Stimulated activated CD4-positive, alpha-beta T cell treated with anti-CD3 and anti-CD28 coated beads, Interleukin-2, amount 100 ng/mL, for 48 hours (primary cell): ENCODE measurements around the gene VPS33B.
"Not testable (repeated sequence)": the region's sequence is repeated elsewhere in the genome, so short reads cannot be mapped to it uniquely, and the experiment has no call there.

Experiments
- DNase-seq, 2 donors: peaks; one replicate each; pipeline ENCODE4 v3.0.0-alpha.2; 2020

The VPS33B gene

DNA sequence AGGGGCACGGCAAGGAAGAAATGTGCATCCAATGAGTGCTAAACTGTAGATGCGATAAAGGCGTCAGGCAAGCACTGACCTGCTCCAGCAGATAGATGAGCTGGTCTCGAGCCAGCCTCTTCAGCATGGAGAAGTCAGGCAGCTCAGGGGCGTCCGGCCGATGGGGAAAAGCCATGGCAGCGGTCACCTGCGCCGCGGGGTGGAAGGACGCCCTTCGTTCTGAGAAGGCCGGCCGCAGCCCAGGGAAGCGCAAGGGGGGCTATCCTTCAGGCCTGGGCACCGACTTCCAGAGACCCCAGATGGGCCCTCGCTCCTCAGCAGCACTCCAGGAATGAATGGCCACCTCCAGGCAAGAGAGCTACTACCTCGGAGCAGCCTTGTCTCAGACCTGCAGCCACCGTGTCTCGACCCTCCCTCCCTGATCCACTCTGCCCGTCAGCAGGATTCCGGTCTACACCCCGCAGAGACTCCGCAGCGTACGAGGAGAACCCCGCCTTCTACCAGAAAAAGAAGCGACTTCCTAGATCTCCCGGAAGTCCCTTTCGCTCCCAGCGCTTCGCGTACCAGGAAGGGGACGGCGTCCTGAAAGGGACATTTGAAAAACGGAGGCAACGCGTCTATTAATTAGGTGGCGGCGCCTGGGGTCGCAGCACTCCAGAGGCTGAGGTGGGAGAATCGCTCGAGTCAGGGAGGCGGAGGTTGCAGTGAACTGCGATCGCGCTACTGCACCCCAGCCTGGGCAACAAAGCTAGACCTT, at the start of gene VPS33B:
Gene VPS33B, minus strand, starts transcription at position 520 of the 757 bp plus-strand sequence. Its CDS starts 345 bp downstream, at position 175.
- peak; percentile 70 to 72 for DNase-seq

DNA sequence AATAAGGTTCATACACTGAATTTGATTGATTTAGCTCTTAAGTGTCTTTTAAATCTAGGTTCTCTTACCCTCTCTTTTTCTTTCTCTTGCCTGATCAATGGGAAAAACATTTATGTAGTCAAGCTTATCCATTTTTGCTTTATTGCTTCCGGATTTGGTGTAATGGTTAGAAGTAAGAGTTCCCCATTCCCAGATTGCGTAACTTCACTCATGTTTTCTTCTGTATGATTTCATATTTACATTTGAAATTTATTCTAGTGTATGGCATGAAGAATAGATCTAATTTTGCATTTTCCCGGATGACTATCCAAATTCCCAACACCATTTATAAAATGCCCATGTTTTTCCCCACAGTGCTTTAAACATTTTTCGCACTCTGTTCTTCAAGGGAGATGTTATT, 49.8 kb upstream of the VPS33B start:
- DNase-seq = no peak

DNA sequence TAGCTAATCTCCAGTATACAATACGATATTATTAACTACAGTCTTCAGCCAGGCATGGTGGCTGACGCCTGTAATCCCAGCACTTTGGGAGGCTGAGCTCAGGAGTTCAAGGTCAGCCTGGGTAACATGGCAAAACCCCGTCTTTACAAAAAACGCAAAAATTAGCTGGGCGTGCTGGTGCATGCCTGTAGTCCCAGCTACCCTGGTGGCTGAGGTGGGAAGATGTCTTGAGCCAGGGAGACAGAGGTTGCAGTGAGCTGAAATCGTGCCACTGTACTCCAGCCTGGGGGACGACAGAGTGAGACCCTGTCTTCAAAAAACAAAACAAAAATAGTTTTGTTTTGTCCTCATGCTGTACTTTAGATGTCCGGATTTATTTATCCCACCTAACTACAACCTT, 48.5 kb upstream of the VPS33B start:
- no peak for DNase-seq

DNA sequence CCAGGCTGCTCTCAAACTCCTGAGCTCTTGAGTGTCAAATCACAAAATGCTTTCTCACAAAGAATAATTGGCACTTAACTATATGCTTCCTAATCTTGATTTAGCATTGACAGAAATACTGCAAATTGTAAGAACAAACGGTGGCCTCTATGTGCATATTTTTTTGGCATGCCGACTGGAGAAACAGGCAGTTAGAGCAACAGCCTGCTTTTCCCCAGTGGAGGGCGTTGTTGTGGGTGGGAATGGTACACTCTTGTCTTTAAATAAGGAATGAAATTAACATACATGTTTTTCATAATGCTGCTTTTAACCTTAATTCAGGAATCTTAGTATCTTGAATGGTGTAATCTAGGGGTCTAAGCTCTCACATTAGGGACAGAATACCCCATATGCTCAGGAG, 46.6 kb upstream of the VPS33B start:
- no peak for DNase-seq

DNA sequence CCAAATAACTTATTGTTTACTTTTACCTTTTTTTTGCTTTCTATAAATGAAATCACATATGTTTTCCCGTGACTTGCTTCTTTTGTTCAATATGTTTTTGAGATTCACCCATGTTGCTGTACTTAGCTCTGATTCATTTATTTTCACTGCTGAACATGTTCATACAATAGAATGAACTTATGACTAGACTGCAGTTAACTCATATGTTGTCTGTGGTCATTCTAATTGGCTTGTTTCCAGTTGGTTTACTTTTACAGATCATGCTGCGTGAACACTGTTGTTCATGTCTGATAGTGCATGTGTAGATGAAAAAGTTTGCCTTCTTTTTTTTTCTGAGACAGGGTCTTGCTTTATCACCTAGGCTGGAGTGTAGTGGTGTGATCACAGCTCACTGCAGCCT, 46.0 kb upstream of the VPS33B start:
- no peak for DNase-seq

DNA sequence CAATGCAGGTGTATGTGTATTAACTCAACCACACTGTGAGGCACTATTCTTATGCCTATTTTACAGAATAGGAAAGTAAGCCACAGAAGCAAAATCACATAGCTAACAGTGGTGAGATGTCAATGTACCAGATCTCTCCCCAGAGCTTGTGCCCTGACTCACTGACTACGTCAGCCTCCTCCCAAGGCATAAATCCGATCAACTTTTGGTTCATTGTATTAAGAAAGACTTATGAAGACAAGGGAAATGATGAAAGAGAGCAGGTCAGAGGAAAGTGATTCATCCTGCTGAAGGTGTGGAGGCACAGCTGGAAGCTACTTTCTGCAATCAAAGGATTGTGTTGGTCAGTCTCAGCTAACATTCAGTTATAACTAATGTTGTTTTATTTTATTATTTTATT, 44.6 kb upstream of the VPS33B start:
- DNase-seq = no peak

DNA sequence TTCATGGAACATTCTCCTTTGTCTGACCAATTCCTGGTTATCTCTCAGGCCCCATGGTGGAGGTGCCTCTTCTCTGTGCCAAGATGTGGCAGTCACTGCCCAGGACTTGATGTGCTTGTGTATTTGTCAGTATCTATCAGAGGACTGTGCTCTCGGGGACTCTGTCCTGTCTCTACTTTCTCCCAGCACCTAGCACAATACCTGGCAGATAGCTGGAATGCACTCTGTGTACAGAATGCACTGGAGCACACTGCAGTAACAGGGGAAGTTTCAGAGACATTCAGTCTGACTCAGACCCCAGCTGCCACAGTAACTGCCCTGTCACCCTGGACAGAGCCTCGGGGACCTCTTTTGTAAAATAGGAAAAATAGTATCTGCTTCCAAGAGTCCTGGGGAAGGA, 43.1 kb upstream of the VPS33B start:
- no peak for DNase-seq

DNA sequence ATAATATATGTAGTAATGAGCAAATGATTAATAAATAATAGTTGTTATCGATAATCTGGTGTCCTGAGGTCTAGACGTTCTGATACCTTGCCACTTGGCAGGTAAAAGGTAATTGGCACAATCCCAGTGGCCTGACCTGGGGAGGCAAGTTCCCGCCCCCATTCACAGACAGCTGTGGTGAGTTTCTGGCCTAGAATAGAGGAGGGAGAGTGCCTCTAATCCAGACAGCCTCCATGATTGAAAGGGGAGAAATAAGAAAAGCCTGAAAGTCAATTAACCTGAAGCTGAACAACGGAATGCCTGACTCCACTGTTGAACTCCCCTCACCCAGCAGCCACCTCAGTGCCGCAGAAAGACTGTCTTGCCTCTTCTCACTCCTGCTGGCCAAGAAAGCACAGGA, 39.6 kb upstream of the VPS33B start:
- no peak for DNase-seq

DNA sequence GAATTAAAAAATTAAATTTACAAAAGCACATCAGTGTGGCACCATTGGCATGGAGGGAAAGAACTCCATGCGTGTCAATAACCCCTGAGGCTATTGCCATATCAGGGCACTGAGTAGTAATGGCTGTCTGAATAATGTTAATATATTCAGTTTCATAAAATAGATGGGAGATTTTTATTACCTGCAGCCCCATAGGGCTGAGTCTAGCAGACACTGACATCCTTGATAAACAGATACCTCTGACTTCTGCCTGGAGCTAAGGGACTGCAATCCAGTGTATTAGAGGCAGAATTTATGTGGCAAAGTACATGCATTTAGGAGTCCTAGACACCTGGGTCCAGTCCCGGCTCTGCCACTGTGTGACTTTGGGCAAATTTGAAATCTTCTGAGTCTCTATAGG, 38.8 kb upstream of the VPS33B start:
- DNase-seq = no peak

DNA sequence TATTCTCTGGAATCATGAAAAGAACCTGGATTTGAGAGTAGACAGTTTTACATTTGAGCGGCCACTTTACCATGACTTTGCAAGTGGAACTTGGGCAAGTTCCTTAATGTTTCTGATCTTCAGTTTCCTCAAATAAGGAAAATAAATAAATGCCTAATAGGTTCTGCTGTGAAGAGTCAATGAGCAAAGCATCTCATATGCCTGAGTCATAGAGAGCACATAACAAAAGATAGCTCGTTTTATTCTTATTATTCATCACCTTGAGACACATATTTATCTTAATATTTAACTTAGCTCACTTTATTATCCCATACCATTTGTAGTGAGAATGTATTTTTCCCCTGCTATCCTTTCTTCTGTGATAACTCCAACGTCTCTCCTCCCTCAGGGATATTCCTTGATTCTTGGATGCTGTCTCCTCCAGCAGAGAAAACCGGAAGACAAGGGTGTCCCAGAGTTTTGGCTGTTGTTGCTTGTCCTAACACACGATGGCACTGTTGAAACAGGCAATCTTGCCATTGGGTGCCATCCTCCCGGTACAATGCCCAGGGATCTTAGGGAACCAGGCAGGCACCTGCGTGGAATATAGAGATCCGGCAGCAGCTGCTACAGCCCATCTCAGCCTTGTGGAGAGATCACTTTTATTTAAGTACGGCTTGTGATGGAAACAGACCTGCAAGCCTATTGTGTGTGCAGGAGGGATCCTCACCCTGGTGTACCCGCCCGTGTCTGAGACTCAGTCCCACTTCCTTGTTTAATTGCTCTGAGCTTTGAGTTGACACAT, 33.3 kb upstream of the VPS33B start:
- peak; percentile 34 to 46 for DNase-seq

DNA sequence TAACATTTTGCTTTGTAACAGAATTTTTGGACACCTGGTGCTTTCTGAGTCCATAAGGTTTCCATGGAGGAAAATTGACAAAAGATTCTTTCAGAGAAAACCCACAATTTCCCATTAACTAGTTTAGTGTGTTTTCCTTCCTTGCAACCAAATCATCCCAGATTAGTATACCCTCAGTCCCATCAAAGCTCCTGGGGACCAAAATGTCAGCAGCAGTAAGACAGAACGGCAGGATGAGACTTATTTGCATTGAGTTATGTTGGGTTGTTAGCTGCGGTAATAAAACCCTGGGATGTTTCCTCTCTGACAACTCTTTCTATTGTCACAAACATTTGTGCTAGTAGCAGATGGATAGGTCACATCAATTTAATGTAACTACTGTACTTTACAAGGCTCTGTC, 32.4 kb upstream of the VPS33B start:
- DNase-seq = no peak

DNA sequence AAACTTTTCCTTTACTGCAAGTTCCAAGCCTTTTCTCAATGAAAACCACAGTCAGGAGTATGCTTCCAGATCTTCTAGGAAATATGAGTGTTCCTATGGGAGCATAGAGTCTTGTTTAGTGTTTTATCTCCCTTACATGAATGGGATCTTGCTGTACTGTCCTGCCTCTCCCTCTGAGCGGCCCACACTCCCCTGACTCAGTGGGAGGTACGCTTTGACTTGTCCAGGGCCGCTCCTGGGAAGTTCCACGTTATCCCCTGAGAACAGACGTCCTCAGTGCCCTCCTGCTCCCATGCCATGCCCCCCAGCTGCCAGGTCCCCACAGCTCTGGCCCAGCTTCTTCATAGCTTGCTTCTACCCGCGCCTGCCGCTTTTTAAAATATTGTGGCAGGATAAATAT, 28.9 kb upstream of the VPS33B start:
- DNase-seq = no peak

DNA sequence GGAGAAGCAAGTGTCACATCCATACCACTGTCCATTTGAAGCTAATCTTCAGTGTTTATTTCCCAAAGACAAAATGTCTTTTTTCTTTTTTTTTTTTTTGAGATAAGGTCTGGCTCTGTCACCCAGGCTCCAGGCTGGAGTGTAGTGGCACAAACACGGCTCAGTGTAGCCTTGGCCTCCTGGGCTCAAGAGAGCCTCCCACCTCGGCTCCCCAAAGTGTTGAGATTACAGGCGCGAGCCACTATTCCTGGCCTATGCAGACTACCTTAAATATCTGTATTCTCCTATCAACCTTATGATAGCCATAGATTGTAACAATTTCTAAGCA, 27.7 kb upstream of the VPS33B start:
- no peak for DNase-seq

DNA sequence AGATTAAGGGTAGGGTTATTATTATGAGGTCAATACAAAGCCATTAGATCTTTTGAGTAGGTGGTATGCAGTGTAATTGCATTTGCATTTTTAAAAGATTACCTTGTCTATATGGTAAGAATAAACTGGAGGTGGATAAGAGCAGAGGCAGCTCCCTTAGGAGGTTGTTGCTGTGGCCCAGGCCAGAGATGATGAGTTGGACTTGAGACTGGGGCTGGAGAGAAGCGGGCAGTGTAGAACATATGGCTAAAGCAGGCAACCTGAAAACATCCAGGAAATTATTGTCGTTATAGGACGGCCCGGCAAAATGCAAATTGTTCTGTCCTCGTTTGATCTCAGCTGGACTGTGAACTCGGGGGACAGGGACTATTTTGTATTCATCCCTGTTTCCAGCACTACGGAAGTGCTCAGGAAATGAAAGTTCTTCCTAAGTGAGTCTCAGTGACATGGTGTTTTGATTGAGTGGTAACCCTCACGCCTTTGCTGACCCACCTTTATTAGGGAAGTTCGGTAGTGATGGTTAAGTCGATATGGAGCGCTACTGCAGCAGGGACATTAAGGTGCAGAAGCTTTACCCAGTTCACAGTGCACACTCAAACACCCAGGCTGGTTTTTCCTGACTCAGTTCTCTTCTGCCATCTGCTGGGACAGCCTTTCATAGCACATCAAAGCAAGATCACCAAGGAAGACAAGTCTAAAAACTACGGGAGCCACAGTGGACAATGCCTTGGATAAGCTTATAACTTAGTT, 27.2 kb upstream of the VPS33B start:
- peak in 1 of 2 donors; percentile 56 for DNase-seq

DNA sequence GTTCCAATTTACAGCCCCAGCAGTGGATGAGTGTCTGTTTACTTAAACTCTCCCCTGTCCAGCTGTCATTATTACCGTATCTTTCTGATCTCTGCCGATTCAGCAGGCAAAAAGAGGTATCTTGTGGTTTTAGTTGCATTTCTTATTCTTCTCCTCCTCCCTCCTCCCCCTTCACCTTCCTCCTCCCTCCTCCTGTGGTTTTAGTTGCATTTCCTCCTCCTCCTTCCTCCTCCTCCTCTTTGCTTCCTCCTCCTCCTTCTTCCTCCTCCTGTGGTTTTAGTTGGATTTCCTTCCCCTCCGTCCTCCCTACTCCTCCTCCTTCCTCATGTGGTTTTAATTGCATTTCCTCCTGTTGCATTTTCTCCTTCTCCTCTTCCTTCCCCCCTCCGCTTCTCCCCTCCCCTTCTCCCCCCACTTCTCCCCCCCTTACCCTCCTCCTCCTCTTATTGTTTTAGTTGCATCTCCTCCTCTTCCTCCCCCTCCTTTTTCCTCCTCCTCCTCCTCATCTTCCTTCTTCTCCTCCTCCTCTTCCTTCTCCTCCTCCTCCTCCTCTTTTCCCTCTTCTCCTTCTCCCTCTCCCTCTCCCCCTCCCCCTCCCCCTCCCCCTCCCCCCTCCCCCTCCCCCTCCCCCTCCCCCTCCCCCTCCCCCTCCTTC, 25.3 kb upstream of the VPS33B start:
- DNase-seq = no peak

DNA sequence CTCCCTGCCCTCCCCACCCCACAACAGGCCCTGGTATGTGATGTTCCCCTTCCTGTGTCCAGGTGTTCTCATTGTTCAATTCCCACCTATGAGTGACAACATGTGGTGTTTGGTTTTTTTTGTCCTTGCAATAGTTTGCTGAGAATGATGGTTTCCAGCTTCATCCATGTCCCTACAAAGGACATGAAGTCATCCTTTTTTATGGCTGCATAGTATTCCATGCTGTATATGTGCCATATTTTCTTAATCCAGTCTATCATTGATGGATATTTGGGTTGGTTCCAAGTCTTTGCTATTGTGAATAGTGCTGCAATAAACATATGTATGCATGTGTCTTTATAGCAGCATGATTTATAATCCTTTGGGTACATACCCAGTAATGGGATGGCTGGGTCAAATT, 23.7 kb upstream of the VPS33B start:
- DNase-seq = not testable (repeated sequence)

DNA sequence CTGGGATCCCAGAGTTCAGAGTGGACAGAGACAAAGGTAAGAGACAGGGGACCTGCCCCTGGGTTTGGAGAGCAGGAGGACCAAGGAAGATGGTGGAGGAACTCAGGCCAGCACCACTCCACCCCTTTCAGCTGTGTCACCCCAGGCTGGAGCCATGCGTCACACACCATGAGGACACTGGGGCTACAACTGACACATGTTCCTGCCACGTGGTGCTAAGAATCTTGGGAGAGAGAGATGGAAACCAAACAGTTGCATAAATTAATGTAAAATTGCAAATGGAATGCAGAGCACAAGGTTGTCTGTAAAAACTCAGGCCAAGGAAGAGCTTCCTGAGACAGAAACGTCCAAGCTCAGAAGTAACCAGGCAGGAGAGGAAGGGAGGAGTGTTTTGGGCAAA, 22.7 kb upstream of the VPS33B start:
- no peak for DNase-seq

DNA sequence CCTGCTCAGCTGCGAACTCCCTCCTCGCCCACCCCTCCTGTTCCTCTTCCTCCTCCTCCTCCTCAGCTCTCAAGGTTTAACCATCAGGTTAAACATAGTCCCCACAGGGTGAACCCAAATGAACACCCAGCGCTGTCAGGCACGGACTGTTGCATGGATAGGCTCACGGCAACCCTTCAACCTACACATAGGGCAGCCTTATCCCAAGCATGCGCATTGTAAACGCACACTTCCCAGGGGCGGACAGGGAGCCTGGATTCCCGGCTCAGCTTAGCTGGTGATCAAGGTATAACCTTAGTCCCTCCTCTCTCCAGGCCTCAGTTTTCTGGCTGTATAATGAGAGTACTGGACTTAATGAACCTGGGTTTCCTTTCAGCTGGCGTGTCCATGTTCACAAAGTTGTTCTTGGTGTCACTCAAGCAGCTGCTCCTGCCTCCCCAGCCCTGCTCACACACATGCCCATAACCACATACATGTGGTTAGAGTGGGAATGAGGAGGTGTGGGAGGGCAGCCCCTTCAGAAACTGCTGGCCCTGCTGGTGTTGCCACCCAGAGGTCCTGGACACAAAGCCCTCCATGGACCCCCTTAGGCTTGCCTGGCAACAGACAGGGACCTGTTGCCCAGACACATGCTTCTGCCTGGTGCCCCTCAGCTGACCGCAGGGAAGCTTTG, 20.9 kb upstream of the VPS33B start:
- no peak for DNase-seq

DNA sequence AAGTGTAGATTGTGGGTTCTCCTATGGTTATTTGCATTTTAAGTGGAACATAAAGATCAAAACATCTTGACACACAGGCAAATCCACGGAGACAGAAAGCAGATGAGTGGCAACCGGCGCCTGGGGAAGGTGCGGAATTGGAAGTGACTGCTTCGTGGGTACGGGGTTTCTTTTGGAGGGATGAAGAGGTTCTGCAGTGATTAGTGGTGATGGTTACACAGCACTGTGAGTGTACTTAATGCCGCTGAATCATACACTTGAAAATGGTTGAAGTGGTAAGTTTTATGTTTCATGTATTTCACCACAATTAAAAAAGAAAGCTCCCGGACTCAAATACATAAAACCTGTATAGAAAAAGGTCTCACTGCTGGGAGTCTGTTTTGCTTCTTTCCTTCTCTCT, 18.5 kb upstream of the VPS33B start:
- DNase-seq = no peak

DNA sequence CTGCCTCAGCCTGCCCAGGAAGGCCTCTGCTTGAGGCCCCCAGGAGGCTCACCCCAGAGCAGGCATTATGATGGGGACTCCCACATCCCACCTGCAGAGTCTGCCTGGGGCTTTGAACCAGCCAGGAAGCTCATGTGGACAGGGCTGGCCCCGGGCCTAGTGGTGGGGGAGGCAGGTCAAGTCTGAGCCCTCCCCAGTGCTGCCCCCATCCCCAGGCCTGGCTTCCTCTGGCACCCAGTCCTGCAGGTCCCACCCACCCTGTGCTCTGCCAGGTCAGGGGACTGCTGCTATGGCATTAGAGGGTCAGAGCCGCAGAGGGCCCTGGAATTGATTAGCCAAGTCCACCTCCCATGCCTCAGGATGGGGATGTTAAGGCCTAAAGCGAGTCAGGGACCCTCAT, 17.6 kb upstream of the VPS33B start:
- no peak for DNase-seq

DNA sequence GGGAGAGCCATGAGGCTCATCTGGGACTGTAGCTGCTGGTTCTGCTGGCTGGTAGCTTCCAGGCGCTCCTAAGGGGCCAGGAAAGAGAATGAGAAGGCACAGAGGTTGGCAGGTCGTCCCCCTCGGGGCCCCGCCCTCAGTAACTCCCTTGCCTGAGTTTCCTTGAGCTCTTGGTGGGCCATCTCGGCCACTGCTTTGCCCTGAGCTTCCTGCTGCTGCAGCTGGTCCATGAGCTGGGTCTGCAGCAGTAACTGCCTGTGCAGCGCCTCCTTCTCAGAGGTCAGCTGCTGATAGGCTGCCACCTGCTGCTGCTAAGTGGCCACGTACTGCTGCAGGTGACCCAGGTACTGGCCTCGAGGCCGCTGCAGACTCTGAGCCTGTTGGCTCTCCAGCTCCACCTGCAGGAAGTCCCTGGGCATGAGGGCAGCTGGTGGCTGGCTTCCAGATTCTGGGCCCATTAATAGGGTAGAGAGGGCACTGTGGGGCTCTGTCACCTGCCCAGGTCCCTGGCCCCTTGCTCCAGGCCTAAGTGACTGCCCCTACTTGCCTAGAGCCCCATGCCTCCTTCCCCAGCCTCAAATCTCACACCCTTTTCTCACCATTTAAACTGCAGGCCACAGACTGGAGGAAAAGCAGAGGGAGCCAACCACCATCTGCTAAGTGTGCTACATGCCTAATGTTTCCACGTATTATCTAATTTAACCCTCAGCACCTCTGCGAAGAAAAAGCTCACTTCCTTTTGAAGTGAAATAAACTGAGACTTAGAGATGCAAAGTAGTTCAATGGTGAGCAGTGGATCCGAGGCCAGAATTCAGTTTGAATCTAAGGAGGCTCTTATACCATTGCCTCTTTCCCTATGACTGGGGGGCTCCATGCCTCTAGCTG, 10.8 kb upstream of the VPS33B start:
- peak; percentile 43 to 62 for DNase-seq

DNA sequence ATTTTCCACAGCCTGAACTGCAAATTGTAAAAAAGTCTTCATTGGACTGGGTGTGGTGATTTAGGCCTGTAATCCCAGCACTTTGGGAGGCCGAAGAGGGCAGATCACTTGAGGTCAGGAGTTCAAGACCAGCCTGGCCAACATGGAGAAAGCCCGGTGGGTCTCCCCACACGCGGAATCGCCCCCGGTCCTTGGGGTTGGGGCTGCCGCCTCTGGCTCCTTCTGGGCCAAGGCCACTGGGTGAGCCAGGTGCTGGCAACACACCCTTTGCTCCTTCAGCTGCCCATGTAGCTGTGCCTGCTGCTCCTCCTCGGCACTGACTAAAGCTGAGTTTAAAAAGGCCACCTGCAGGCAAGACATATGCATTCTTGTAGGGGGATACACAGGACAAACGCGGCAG, 9.4 kb upstream of the VPS33B start:
- DNase-seq = no peak
